Cardiac muscle cell (in vitro differentiated cells and primary cell): Measurements from ENCODE around the gene TMEM272. TPM values are rescaled to one million over a fixed set of nuclear protein-coding genes. Genes with fewer than 3 reads are reported as not detected.

Source experiments
- DNase-seq, 2 donors: peaks; one replicate each; pipeline versions ENCODE4 v3.0.0 to v3.0.0-alpha.2; 2010 to 2017; ENCODE audit warnings: low read depth in 1 of 2, low spot score in 1 of 2
- H3K27ac ChIP-seq: fragments of 200-600 bp; sonication (generic); 2 replicates; pipeline ENCODE4 v1.5.1; 2016
- H3K27me3 ChIP-seq: fragments of 200-600 bp; sonication (generic); 2 replicates; pipeline ENCODE4 v1.6.0; 2016; ENCODE audit warnings: control low read depth
- H3K36me3 ChIP-seq: fragments of 200-600 bp; sonication (generic); 2 replicates; pipeline ENCODE4 v1.5.1; 2016; ENCODE audit warnings: control low read depth
- H3K4me1 ChIP-seq: fragments of 200-600 bp; sonication (generic); 2 replicates; pipeline ENCODE4 v1.8.1; 2017; ENCODE audit warnings: low read depth, mild to moderate bottlenecking, mixed run types
- H3K4me3 ChIP-seq: fragments of 200-600 bp; sonication (generic); 2 replicates; pipeline ENCODE4 v1.5.1; 2016; ENCODE audit warnings: mild to moderate bottlenecking
- H3K9me3 ChIP-seq: fragments of 200-600 bp; sonication (generic); 2 replicates; pipeline ENCODE4 v1.5.1; 2017; ENCODE audit warnings: low read depth, mild to moderate bottlenecking, control low read depth
- polyA plus RNA-seq: library from polyadenylated mRNA; unstranded; fragments of >200 nt; fragmentation: Nextera tagmentation; extraction: Ambion mirVana; gene quantifications from 2 replicates; pipeline ENCODE4 v1.2.1, GENCODE V29; 2016
- total RNA-seq: library from RNA; depleted of rRNA; stranded (reverse); fragments of >200 nt; gene quantifications from 2 replicates; pipeline ENCODE4 v1.2.3, GENCODE V29; 2016
- TF ChIP-seq, protein P1 (sequence below): IDR thresholded peaks from 2 replicates; pipeline ENCODE4 v1.5.1; 2012; ENCODE audit warnings: low read depth, mild to moderate bottlenecking, low read length

The TMEM272 gene
- total and polyA plus RNA-seq, 2 experiments from 2014 or later = 0.12 TPM; not detected in 1

DNA sequence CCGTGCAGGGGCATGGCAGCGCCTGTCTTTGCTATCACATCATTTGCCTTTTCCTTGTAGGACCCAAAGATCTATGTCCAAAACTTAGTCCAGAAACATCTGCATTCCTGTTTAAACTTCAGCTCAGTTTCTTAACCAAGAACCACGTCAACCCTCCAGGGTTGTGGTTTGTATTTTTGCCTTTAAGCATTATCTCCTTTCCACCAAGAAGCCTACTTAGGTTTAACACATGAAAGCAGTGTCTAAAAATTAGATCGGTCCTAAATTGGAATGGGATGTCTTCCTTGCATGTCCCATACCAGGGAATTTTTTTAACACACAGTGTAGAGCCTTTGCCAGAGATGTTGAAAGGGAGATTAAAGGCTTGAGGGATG is 79.8 kb downstream of the TMEM272 start:
- H3K4me3 ChIP-seq = no peak overlapping the region
- no peaks in the 10 kb centered on the region for H3K27me3 ChIP-seq
- H3K4me1 ChIP-seq = peaks cover 34% of the 10 kb centered on the region
- no peaks in the 10 kb centered on the region for H3K36me3 ChIP-seq
- no peak for DNase-seq
- peak overlapping the region; percentile 61 for H3K27ac ChIP-seq
- TF ChIP-seq, protein P1, sequence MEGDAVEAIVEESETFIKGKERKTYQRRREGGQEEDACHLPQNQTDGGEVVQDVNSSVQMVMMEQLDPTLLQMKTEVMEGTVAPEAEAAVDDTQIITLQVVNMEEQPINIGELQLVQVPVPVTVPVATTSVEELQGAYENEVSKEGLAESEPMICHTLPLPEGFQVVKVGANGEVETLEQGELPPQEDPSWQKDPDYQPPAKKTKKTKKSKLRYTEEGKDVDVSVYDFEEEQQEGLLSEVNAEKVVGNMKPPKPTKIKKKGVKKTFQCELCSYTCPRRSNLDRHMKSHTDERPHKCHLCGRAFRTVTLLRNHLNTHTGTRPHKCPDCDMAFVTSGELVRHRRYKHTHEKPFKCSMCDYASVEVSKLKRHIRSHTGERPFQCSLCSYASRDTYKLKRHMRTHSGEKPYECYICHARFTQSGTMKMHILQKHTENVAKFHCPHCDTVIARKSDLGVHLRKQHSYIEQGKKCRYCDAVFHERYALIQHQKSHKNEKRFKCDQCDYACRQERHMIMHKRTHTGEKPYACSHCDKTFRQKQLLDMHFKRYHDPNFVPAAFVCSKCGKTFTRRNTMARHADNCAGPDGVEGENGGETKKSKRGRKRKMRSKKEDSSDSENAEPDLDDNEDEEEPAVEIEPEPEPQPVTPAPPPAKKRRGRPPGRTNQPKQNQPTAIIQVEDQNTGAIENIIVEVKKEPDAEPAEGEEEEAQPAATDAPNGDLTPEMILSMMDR = no peak
- H3K9me3 ChIP-seq = no peaks in the 10 kb centered on the region

DNA sequence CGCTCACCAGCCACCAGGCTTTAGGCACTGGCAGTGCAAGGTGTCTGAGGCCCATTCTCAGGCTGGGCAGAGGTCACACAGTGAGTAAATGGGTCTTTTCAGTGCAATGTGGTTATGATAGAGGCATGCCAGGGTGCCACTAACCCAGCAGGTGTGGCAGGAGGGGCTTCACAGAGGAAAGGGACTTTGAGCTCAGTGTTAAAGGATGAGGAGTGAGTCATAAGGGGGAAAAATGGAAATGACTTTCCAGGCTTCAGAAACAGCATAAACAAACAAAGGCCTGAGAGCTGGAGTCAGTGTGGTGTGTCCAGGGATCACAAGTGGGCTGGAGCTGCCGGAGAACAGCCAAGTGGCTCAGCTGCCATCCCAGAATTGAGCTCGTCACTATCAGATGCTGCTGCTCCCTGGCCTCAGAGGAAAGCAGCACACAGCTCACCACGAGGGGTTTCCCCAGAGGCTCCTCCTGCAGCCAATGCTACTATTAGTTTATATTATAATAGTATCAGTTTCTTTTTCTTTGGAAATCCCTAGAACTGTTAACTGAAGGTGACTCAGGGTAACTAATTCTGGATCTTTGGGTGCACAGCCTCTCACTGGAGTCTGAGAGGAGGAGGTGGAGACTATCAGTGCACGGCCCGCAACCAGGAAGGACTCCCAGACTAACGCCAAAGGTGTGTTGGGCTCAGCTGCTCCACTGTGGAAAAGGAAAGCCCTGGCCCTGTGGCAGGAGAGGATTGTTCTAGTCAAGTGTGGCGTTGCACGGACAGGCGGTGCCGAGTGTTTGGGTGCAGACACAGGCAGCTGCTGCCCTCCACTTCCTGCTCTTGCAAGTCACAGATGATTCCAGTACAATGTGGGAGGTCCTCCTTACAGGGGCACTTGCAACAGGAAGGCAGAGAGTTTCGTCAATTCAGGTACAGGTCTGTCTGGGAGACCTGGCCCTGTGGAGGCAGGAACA is 80.5 kb downstream of the TMEM272 start:
- peak overlapping the region; percentile 61 for H3K27ac ChIP-seq
- peaks cover 31% of the 10 kb centered on the region for H3K4me1 ChIP-seq
- DNase-seq = peak; percentile 54 to 65
- no peaks in the 10 kb centered on the region for H3K36me3 ChIP-seq
- H3K27me3 ChIP-seq = no peaks in the 10 kb centered on the region
- H3K9me3 ChIP-seq = no peaks in the 10 kb centered on the region
- H3K4me3 ChIP-seq = no peak overlapping the region
- TF ChIP-seq, protein P1 = no peak

DNA sequence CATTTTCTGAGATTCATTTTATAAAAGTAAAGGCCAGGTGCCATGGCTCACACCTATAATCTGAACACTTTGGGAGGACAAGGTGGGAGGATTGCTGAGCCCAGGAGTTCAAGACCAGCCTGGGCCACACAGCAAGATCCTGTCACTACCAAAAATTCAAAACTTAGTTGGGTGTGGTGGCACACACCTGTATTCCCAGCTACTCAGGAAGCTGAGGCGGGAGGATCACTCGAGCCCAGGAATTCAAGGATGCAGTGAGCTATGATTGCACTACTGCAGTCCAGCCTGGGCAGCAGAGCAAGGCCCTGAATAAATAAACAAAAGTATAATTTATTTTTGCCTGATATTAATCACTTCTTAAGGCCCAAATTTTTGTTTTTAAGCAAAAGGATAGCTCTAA is 81.5 kb downstream of the TMEM272 start:
- TF ChIP-seq, protein P1 = no peak
- no peak for DNase-seq
- H3K27me3 ChIP-seq = no peaks in the 10 kb centered on the region
- H3K4me1 ChIP-seq = peaks cover 26% of the 10 kb centered on the region
- no peaks in the 10 kb centered on the region for H3K9me3 ChIP-seq
- no peak overlapping the region for H3K27ac ChIP-seq
- H3K4me3 ChIP-seq = no peak overlapping the region
- H3K36me3 ChIP-seq = no peaks in the 10 kb centered on the region

Other genes starting within 250 kb of the TMEM272 start
- 2.9 and 5.5 TPM in 2 replicates for gene DHRS12, start 41.0 kb downstream of the TMEM272 start, total RNA-seq
- 11.6 and 15.7 TPM in 2 replicates for gene DHRS12, start 41.0 kb downstream of the TMEM272 start, polyA plus RNA-seq
- gene CCDC70, start 16.8 kb upstream of the TMEM272 start, total RNA-seq = not detected in 2 replicates
- 0.15 TPM in 1 of 2 replicates, not detected in the other for gene CCDC70, start 16.8 kb upstream of the TMEM272 start, polyA plus RNA-seq
- 9.1 and 14.4 TPM in 2 replicates for gene ATP7B, start 166.3 kb upstream of the TMEM272 start, total RNA-seq
- 3.9 and 4.9 TPM in 2 replicates for gene ATP7B, start 166.3 kb upstream of the TMEM272 start, polyA plus RNA-seq
- 24.8 and 26.1 TPM in 2 replicates for gene ALG11, start 167.2 kb upstream of the TMEM272 start, total RNA-seq
- 26.2 and 27.8 TPM in 2 replicates for gene ALG11, start 167.2 kb upstream of the TMEM272 start, polyA plus RNA-seq
- gene UTP14C, start 179.5 kb upstream of the TMEM272 start, total RNA-seq = 9.5 and 12.6 TPM in 2 replicates
- 8.0 TPM in 2 replicates for gene UTP14C, start 179.5 kb upstream of the TMEM272 start, polyA plus RNA-seq